ENCODE results near the gene SEPTIN14.

DNA sequence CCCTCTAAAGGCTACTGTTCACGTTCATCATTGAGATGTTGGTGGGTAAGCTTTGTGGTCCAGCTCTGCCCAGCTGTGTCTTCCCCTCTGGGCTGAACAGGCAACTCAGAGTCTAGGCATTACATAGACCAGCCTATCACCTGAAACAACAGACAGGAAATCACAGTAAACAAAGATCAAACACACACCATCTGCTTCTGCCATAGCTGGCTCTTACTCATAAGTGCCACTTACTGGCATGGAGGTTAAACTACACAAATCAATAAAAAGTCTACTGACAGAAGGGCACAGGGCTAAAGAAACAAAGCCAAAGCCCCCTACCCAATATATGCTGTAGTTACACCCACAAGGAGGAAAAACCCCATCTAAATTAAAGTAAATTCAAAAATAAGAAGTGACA lies 35.0 kb downstream of the SEPTIN14 start:
- TF ChIP-seq, protein P1, sequence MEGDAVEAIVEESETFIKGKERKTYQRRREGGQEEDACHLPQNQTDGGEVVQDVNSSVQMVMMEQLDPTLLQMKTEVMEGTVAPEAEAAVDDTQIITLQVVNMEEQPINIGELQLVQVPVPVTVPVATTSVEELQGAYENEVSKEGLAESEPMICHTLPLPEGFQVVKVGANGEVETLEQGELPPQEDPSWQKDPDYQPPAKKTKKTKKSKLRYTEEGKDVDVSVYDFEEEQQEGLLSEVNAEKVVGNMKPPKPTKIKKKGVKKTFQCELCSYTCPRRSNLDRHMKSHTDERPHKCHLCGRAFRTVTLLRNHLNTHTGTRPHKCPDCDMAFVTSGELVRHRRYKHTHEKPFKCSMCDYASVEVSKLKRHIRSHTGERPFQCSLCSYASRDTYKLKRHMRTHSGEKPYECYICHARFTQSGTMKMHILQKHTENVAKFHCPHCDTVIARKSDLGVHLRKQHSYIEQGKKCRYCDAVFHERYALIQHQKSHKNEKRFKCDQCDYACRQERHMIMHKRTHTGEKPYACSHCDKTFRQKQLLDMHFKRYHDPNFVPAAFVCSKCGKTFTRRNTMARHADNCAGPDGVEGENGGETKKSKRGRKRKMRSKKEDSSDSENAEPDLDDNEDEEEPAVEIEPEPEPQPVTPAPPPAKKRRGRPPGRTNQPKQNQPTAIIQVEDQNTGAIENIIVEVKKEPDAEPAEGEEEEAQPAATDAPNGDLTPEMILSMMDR (IDR thresholded peaks at IDR 0.05; ENCODE audit: borderline replicate concordance, extremely low read depth, low read length, poor library complexity, severe bottlenecking), result peak; percentile 9
- TF ChIP-seq EZH2 (IDR thresholded peaks at IDR 0.05; ENCODE audit: borderline replicate concordance, low read depth, low read length, severe bottlenecking), result no peak
